Lung (tissue), 12 donors: Measurements from ENCODE around the gene SLMAP. TPM values are rescaled to one million over a fixed set of nuclear protein-coding genes. Genes with fewer than 3 reads are reported as not detected.

Experiments used
- ATAC-seq: fragments of 200-7000 bp; cut with Tn5 transposase; one replicate; pipeline ENCODE4 v1.9.1; 2020; ENCODE audit warnings: moderate number of reproducible peaks; ENCODE audit not compliant: insufficient read depth, low FRiP score
- DNase-seq, 3 donors: peaks; one replicate each; pipeline ENCODE4 v3.0.0-alpha.2; 2013 to 2017
- H3K27ac ChIP-seq, 2 donors: one replicate each; pipeline ENCODE4 v1.5.1; 2013; ENCODE audit warnings: mild to moderate bottlenecking in 2 of 2, moderate library complexity in 2 of 2, control low read depth in 1 of 2, inconsistent platforms in 1 of 2, low read depth in 1 of 2, low read length in 1 of 2
- H3K27me3 ChIP-seq, 3 donors: one replicate each; pipeline ENCODE4 v1.5.1; 2013; ENCODE audit warnings: low read length in 2 of 3; ENCODE audit not compliant: control insufficient read depth in 3 of 3, insufficient read depth in 3 of 3
- H3K36me3 ChIP-seq, 4 donors: one replicate each; pipeline ENCODE4 v1.5.1; 2013; ENCODE audit warnings: low read length in 4 of 4, mild to moderate bottlenecking in 1 of 4, moderate library complexity in 1 of 4; ENCODE audit not compliant: control insufficient read depth in 4 of 4, insufficient read depth in 4 of 4
- H3K4me1 ChIP-seq, 5 donors: one replicate each; pipeline ENCODE4 v1.5.1; 2013; ENCODE audit warnings: low read length in 5 of 5, mild to moderate bottlenecking in 2 of 5, moderate library complexity in 1 of 5; ENCODE audit not compliant: control insufficient read depth in 5 of 5, insufficient read depth in 5 of 5
- H3K4me3 ChIP-seq: one replicate; pipeline ENCODE4 v1.5.1; 2013; ENCODE audit warnings: mild to moderate bottlenecking, control low read depth, moderate library complexity
- H3K9ac ChIP-seq, 2 donors: one replicate each; pipeline ENCODE4 v1.5.1; 2013; ENCODE audit warnings: low read length in 2 of 2, control low read depth in 1 of 2; ENCODE audit not compliant: insufficient read depth in 1 of 2
- H3K9me3 ChIP-seq, 4 donors: one replicate each; pipeline ENCODE4 v1.5.1; 2013; ENCODE audit warnings: low read length in 3 of 4, mild to moderate bottlenecking in 1 of 4, moderate library complexity in 1 of 4; ENCODE audit not compliant: control insufficient read depth in 4 of 4, insufficient read depth in 3 of 4
- CTCF ChIP-seq: IDR thresholded peaks from 2 replicates; pipeline ENCODE4 v1.5.1; 2012; ENCODE audit warnings: mild to moderate bottlenecking; ENCODE audit errors: control extremely low read depth, extremely low read depth
- whole genome bisulfite sequencing, 2 donors: extraction: QIAGEN DNeasy Blood & Tissue Kit; methylation state at CpG; one replicate each; pipeline ENCODE4 v1.1.7; 2013; 5-methylcytosine and 5-hydroxymethylcytosine counted together
- polyA plus RNA-seq, 2 donors: library from polyadenylated mRNA; stranded (reverse); fragments of 200-250 nt; gene quantifications; one replicate each; pipeline ENCODE4 v1.2.1, GENCODE V29; 2013
- total RNA-seq, 2 donors: library from RNA; depleted of rRNA in 1 of 2; stranded (reverse); fragments of >200 nt in 1 of 2; gene quantifications; one replicate each; pipeline ENCODE4 v1.2.1, GENCODE V29; 2014 to 2021
- donor health status: control.
- donor health status: control.
- donor health status: Bipolar disorder and iron deficiency.
- donor health status: healthy.
- donor health status: DM: yes; HTN: yes; CAD: no.

The SLMAP gene
- total and polyA plus RNA-seq, 4 donors = 11.4 to 118 (median 47.2) TPM

- H3K4me3 ChIP-seq = no peak overlapping the region
- ATAC-seq (no peak), DNase-seq (no peak)
- WGBS, 2 donors = 93 to 98% methylated on average over 7 of the region's 7 CpGs
- no peaks in the 10 kb centered on the region for H3K27me3 ChIP-seq
- no peak overlapping the region for H3K9ac ChIP-seq
- peaks cover 0 to 9% (median 6%) of the 10 kb centered on the region in 4 donors for H3K36me3 ChIP-seq
- H3K4me1 ChIP-seq = peaks cover 0 to 2% (median 0%) of the 10 kb centered on the region in 5 donors
- TF ChIP-seq CTCF = no peak
- H3K9me3 ChIP-seq = no peaks in the 10 kb centered on the region
- H3K27ac ChIP-seq = no peak overlapping the region
Observed at GRCh38 chr3:57934373-57934772, 178.3 kb downstream of the SLMAP start.

DNA sequence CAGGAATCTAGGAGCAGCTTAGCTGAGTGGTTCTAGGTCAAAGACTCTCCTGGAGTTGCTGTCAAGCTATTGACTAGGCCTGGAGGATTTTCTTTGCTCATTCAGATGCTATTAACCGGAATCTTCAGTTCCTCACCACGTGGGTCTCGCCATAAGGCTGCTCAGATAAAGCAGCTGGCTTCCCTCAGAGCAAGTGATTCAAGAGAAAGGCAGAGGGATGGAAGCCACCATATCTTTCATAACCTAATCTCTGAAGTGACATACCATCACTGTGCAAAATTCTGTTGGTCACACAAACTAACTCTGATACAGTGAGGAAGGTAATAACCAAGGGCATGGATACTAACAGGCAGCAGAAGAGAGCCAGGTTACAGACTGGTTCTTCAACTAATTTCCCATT is 179.4 kb downstream of the SLMAP start:
- DNase-seq (no peak), ATAC-seq (no peak)
- H3K9ac ChIP-seq = no peak overlapping the region
- H3K36me3 ChIP-seq = peaks cover 0 to 7% (median 4%) of the 10 kb centered on the region in 4 donors
- H3K27ac ChIP-seq = no peak overlapping the region
- WGBS, 2 donors = 84 to 87% methylated on average over 3 of the region's 3 CpGs
- peaks cover 0 to 2% (median 0%) of the 10 kb centered on the region in 5 donors for H3K4me1 ChIP-seq
- H3K27me3 ChIP-seq = no peaks in the 10 kb centered on the region
- no peaks in the 10 kb centered on the region for H3K9me3 ChIP-seq
- no peak overlapping the region for H3K4me3 ChIP-seq
- TF ChIP-seq CTCF = no peak

GRCh38 chr3:57937092-57937491 is 181.0 kb downstream of the SLMAP start:
- Histone ChIP-seq H3K4me3 (no peak overlapping the region), H3K9ac (no peak overlapping the region), H3K4me1 (peaks cover 0 to 2% (median 0%) of the 10 kb centered on the region in 5 donors), H3K36me3 (peaks cover 0 to 4% (median 2%) of the 10 kb centered on the region in 4 donors), H3K27me3 (no peaks in the 10 kb centered on the region), H3K9me3 (no peaks in the 10 kb centered on the region), H3K27ac (no peak overlapping the region)
- 98 to 100% methylated on average over 3 of the region's 3 CpGs for WGBS, 2 donors
- DNase-seq (no peak), ATAC-seq (no peak)
- no peak for TF ChIP-seq CTCF

GRCh38 chr3:57939775-57940174 is 183.7 kb downstream of the SLMAP start:
- WGBS, 2 donors = 80 to 89% methylated on average over 4 of the region's 4 CpGs
- no peak for TF ChIP-seq CTCF
- no peaks in the 10 kb centered on the region for H3K27me3 ChIP-seq
- H3K4me3 ChIP-seq = no peak overlapping the region
- peaks cover 0 to 17% (median 5%) of the 10 kb centered on the region in 5 donors for H3K4me1 ChIP-seq
- ATAC-seq (no peak), DNase-seq (no peak)
- no peaks in the 10 kb centered on the region for H3K36me3 ChIP-seq
- no peak overlapping the region for H3K9ac ChIP-seq
- no peak overlapping the region for H3K27ac ChIP-seq
- no peaks in the 10 kb centered on the region for H3K9me3 ChIP-seq
